Measurements from ENCODE around the gene DNAH17. TPM values are rescaled to one million over a fixed set of nuclear protein-coding genes. Genes with fewer than 3 reads are reported as not detected.

Gene DNAH17
- total and polyA plus RNA-seq, 2 of the 8 experiments (the other 6 are each of a cell fraction or from before 2014, with no cell fraction given): 0.14 to 0.67 TPM

DNA sequence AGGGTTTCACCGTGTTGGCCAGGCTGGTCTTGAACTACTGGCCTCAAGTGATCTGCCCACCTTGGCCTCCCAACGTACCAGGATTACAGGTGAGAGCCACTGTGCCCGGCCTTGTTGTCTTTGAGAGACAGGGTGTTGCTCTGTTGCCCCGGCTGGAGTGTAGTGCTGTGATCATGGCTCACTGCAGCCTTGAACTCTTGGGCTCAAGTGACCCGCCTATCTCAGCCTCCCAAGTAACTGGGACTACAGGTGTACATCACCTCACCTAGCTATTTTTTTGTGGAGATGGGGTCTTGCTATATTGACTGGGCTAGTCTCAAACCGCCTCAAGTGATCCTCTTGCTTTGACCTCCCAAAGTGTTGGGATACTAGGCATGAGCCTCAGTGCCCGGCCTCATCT is 130.4 kb downstream of the DNAH17 start:
- Histone ChIP-seq H3K4me1 (replicated peaks in 1 of 4; ENCODE audit: control insufficient read depth in 3 of 4, insufficient read depth in 4 of 4, low read length in 3 of 4) (no peaks in the 10 kb centered on the region; a peak in 2 of 7 replicates), H3K4ac (replicated peaks; ENCODE audit: insufficient read length, low read depth, low read length) (no peak overlapping the region), H3K79me1 (ENCODE audit: low read depth, low read length) (no peaks in the 10 kb centered on the region), H2BK120ac (replicated peaks; ENCODE audit: low read depth, low read length) (no peak overlapping the region), H3K18ac (ENCODE audit: extremely low read depth, low read length) (no peak overlapping the region), H3K4me3 (ENCODE audit: extremely low read depth in 1 of 4, insufficient read depth in 2 of 4, low read depth in 3 of 4, low read length in 4 of 4) (no peak overlapping the region), H3K9ac (replicated peaks in 1 of 4; ENCODE audit: extremely low read depth in 1 of 4, low read depth in 3 of 4, low read length in 3 of 4) (no peak overlapping the region), H2BK20ac (ENCODE audit: low read length) (no peak overlapping the region), H4K5ac (ENCODE audit: insufficient read length, low read depth, low read length) (no peak overlapping the region), H3K23me2 (ENCODE audit: low read depth, low read length) (no peaks in the 10 kb centered on the region), H4K20me1 (replicated peaks in 1 of 2; ENCODE audit: control insufficient read depth in 1 of 2, insufficient read depth in 2 of 2, low read length in 2 of 2) (no peaks in the 10 kb centered on the region), H2AK5ac (ENCODE audit: low read depth, low read length) (0 out of 2 replicates have a peak overlapping the region, but pooled peaks have one; percentile 24), H3K27ac (ENCODE audit: low read depth, low read length) (no peak overlapping the region), H4K8ac (ENCODE audit: extremely low read depth, insufficient read depth, low read length) (no peak overlapping the region; the same call in 1 of the 2 replicates), H3K36me3 (ENCODE audit: control insufficient read depth in 2 of 4, insufficient read depth in 4 of 4, low read length in 3 of 4) (no peaks in the 10 kb centered on the region), H4K91ac (replicated peaks; ENCODE audit: insufficient read length, low read length) (no peak overlapping the region), H3K4me2 (ENCODE audit: insufficient read depth in 1 of 2, low read depth in 2 of 2, low read length in 2 of 2) (no peak overlapping the region), H2AFZ (ENCODE audit: low read length) (no peak overlapping the region), H2BK5ac (ENCODE audit: low read depth, low read length) (no peak overlapping the region), H3K23ac (ENCODE audit: insufficient read length) (no peak overlapping the region), H3K14ac (ENCODE audit: insufficient read length) (no peak overlapping the region), H3K9me3 (ENCODE audit: insufficient read depth in 2 of 2, low read depth in 1 of 2, low read length in 1 of 2) (no peaks in the 10 kb centered on the region), H2BK12ac (ENCODE audit: low read depth, low read length) (no peak overlapping the region), H3K56ac (replicated peaks; ENCODE audit: insufficient read length, low read depth, low read length) (no peak overlapping the region), H3K79me2 (ENCODE audit: control insufficient read depth in 1 of 2, insufficient read depth in 2 of 2, low read length in 2 of 2) (no peaks in the 10 kb centered on the region), H3K27me3 (replicated peaks in 1 of 4; ENCODE audit: control insufficient read depth in 3 of 4, extremely low read depth in 1 of 4, insufficient read depth in 3 of 4, low read length in 3 of 4) (no peaks in the 10 kb centered on the region), H2BK15ac (ENCODE audit: low read length) (no peak overlapping the region)
- 92% methylated on average over 7 of the region's 7 CpGs; no CpG with 5 or more reads in 1 of the 2 experiments for WGBS, 2 experiments (ENCODE audit: extremely low coverage in 1 of 2, insufficient coverage in 1 of 2, insufficient read length in 1 of 2, insufficient replicate concordance in 2 of 2, low coverage in 1 of 2, low lambda C conversion rate in 2 of 2, missing lambda C conversion rate in 1 of 2)
- POLR2A ChIA-PET (ENCODE audit: partially characterized antibody): no interaction called here
- CTCF ChIA-PET (ENCODE audit: partially characterized antibody): interaction anchor here (0.7 to 3.1 kb wide), 14 partner anchors 8 to 228 kb away, joined by 3 to 23 read pairs (median 6); no protein-coding TSS in a partner anchor
- no peak for DNase-seq (ENCODE audit: low read depth in 1 of 2, low spot score in 2 of 2)
- FAIRE-seq: no peak
- no peak for TF ChIP-seq JUND (IDR thresholded peaks at IDR 0.05; ENCODE audit: low read length)
- no peak for TF ChIP-seq E2F6 (IDR thresholded peaks at IDR 0.05)
- TF ChIP-seq TEAD4 (IDR thresholded peaks at IDR 0.05; ENCODE audit: low read depth, low read length): no peak
- TF ChIP-seq TAF7 (optimal IDR thresholded peaks at IDR 0.05; ENCODE audit: borderline replicate concordance, low read depth, low read length): no peak
- TF ChIP-seq NRF1 (IDR thresholded peaks at IDR 0.05; ENCODE audit: low read depth, low read length): no peak
- TF ChIP-seq ATF3 (IDR thresholded peaks at IDR 0.05; ENCODE audit: insufficient read depth, low read depth, low read length): no peak
- no peak for TF ChIP-seq KDM1A (IDR thresholded peaks at IDR 0.05; ENCODE audit: borderline replicate concordance, low read length)
- no peak for TF ChIP-seq HDAC6 (IDR thresholded peaks at IDR 0.05; ENCODE audit: low read depth, low read length)
- TF ChIP-seq ZNF274 (IDR thresholded peaks at IDR 0.05; ENCODE audit: borderline replicate concordance, extremely low read depth, low read length): no peak
- no peak for TF ChIP-seq BCL11A (IDR thresholded peaks at IDR 0.05; ENCODE audit: low read depth in 2 of 2, low read length in 2 of 2)
- TF ChIP-seq RNF2 (IDR thresholded peaks at IDR 0.05; ENCODE audit: borderline replicate concordance, low read depth, low read length, missing control alignments, poor library complexity, severe bottlenecking): no peak
- no peak for TF ChIP-seq SIX5 (IDR thresholded peaks at IDR 0.05; ENCODE audit: low read depth, low read length)
